NOMO-1 treated with DMSO at 0.1 percent for 48 hours (cell line): Measurements from ENCODE around the gene ACHE.
A peak's percentile ranks its signal among the peaks of the same experiment; 100 is the strongest.

Experiments
- DNase-seq: peaks from one replicate; lab custom pipeline; 2025; ENCODE audit not compliant: unreplicated experiment; lab: John Stamatoyannopoulos, UW

The ACHE gene

DNA sequence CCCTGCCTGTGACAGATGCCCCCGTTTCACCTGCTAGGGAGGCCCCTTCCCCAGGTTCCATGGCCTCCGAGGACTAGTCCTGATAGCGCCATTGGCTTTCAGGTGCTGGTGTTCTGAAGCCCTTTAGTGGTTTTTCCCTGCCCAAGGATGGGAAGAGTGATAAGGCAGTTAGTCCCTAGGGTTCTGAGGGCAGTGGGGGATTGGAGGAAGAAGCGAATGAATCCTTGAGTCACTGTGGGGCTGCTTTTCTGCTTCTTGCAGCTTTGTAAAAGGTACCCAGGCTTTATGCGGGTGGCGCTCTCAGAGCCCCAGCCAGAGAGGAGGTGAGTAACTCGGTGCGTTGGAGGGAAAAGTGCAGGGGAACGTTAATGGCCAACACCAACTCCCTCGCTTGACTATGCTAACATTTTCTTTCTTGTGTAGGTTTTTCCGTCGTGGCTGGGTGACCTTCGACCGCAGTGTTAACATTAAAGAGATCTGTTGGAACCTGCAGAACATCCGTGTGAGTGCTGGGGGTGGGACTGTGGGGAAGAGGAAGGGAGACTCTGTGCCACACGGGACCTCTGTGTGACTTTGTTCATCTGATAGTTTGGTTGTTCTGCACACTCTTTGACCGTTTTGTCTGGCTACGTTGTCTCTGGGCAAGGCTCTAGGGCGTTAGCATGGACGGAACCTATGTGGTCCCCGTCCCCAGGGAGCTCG lies 10.1 kb downstream of the ACHE start:
- no peak for DNase-seq

DNA sequence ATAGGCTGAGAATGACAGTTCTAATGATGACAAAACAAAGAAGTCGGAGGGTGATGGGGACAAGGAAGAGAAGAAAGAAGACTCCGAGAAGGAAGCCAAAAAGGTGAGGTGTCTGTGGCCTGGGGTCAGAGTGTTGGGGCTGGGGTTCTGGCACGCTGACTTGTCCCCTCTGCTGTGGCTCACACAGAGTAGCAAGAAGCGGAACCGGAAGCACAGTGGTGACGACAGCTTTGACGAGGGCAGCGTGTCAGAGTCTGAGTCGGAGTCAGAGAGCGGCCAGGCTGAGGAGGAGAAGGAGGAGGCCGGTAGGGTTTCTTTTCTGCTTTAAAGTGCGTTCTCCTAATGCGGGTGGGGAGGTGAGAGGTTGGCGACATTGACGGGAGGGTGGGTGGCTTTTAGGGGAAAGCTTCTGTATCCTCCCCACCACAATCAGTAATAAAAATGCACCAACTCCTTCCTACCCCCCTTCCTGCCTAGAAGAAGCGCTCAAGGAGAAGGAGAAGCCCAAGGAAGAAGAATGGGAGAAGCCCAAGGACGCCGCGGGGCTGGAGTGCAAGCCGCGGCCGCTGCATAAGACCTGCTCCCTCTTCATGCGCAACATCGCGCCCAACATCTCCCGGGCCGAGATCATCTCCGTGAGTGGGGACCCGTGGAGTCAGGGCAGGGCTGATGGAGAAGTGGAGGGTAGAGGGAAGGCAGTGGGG lies 10.8 kb downstream of the ACHE start:
- peak; percentile 69 for DNase-seq

DNA sequence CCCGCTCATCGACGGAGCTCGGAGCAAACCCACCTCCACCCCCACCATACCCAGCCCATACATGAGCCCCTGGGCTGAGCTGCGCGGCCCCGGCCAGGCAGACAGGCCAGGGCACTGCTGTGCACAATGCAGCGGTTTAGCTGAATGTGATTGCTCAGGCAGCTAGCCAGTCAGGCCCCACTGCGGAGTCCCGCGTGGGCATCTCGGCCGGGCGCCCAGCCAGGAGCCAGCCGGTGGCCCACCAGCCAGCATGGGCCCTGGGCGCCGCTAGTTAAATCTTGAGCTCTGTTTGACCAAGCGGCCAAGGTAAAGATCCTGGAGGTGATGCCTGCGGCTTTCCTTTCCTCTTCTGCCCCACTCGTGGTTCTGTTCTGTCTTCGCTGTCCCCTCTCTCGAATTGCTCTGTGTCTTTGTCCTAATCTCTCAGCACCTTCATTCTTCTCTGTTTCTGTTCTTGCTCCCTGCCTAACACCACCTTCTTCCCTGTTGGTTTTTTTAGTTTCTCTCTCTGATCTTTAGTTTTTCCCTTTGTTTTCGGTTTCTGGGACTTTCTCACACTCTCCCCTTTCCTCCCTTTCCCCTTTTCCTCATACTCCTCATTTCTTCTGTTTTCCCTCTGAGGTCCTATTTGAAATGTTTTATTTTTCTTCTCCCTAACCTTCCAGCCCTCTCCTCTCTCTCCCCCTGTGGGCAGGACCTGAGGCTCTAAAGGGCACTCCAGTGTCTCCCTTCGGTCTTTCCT lies 12.7 kb downstream of the ACHE start:
- no peak for DNase-seq

DNA sequence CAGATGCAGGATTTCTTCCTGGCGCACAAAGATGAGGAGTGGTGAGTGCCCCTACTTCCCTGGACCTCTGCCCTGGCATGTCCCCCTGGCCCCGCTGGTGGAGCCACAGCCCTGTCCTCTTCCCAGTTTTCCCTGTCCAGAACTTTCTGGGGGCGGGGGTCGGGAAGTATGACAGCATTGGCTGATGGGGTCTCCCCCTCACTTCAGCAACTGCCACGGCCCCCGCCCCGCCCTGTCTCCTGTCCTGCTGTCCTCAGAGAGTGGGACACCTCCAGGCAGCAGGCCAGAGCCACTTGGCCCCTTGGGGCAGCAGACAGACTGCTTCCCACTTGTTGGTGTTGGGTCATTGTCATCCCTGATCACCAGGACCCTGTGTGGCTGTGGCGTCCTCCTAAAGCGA lies 13.5 kb downstream of the ACHE start:
- DNase-seq: no peak

DNA sequence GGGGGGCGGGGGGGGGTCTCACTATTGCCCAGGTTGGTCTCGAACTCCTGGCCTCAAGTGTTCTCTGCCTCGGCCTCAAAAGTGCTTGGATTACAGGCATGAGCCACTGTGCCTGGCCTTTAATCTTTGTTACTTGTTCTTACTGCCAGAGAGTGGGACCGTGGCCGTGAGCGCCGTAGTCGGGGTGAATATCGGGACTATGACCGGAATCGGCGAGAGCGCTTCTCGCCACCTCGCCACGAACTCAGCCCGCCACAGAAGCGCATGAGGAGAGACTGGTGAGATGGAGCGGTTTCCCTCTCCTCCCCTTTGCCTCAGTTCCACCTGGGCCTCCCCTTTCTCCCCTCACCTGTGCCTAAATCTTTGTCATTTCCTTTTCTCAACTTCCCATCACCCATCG lies 14.6 kb downstream of the ACHE start:
- DNase-seq: no peak

DNA sequence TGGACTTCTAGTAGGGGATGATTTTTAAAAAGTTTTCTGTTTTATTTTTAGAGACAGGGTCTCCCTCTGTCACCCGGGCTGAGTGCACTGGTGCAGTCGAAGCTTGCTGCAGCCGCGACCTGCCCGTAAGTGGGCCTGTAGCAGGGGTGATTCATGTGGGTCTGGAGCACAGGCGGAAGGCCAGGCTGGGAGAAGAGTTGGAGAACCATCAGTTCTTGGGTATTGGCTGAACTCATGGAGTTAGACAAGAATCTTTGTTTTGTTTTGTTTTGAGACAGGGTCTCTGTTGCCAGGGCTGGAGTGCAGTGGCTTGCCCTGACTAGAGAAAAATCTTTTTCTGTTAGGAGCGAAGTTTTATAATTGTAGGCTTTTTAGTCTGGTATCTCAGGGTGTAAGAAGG lies 15.0 kb downstream of the ACHE start:
- DNase-seq: no peak

DNA sequence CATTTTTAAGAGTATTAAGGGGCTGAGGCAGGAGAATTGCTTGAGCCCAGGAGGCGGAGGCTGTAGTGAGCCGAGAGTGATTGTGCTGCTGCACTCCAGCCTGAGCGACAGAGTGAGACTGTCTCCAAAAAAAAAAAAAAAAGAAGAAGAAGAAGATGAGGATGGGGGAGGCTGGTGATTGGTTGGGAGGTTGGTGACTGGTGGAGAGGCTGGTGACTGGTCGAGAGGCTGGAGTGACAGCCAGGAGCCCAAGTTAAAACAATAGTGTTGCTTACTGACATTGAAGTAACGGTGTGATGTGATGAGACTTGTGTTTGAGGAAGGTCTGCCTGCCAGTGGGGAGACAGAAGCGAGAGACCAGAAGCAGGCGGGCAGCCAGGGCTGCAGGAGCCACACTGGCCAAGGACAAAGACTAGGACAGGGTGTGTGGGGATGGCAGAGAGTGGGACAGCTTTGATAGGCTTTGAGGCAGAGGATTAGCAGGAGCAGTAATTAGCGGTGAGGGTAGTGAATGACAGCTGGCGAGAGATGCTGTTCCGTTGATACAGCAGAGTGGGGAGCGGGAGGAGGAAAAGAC lies 15.9 kb downstream of the ACHE start:
- no peak for DNase-seq

DNA sequence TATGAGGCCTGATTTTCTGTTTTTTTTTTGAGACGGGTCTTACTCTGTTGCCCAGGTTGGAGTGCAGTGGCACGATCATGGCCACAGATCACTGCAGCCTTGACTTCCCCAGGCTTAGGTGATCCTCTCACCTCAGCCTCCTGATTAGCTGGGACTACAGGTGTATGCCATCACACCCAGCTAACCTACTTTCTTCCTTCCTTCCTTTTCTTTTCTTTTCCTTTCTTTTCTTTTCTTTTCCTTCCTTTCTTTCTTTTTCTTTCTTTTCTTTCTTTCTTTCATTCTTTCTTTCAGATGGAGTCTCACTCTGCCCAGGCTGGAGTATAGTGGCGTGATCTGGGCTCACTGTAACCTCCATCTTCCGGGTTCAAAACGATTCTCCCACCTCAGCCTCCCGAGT lies 17.0 kb downstream of the ACHE start:
- no peak for DNase-seq

DNA sequence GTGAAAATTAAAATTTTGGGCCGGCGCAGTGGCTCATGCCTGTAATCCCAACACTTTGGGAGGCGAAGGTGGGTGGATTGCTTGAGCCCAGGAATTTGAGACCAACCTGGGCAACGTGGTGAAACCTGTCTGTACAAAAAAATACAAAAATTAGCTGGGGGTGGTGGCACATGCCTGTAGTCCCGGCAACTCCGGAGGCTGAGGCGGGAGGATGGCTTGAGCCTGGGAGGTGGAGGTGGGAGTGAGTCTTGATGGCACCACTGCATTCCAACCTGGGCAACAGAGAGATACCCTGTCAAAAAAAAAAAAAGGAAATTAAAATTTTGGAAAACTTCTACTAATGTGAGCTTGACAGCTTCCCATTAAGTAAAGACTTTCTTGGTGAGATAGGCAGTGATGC lies 17.7 kb downstream of the ACHE start:
- DNase-seq: no peak

DNA sequence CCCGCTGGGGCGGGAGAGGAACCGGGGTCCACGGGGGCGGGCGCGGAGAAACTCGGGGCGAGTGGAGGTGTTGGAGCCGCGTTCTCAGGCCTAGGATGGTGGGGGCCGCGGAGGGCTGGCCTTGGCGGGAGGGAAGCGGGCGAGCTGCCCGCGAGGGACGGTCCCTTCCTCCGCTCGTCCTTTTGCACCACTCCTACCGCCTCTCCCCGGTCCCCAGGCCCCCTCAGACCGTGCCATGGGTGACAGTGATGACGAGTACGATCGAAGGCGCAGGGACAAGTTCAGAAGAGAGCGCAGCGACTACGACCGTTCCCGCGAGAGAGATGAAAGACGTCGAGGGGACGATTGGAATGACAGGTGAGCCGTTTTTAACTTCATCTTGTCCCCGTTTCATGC lies 20.3 kb downstream of the ACHE start:
- peak; percentile 33 for DNase-seq

DNA sequence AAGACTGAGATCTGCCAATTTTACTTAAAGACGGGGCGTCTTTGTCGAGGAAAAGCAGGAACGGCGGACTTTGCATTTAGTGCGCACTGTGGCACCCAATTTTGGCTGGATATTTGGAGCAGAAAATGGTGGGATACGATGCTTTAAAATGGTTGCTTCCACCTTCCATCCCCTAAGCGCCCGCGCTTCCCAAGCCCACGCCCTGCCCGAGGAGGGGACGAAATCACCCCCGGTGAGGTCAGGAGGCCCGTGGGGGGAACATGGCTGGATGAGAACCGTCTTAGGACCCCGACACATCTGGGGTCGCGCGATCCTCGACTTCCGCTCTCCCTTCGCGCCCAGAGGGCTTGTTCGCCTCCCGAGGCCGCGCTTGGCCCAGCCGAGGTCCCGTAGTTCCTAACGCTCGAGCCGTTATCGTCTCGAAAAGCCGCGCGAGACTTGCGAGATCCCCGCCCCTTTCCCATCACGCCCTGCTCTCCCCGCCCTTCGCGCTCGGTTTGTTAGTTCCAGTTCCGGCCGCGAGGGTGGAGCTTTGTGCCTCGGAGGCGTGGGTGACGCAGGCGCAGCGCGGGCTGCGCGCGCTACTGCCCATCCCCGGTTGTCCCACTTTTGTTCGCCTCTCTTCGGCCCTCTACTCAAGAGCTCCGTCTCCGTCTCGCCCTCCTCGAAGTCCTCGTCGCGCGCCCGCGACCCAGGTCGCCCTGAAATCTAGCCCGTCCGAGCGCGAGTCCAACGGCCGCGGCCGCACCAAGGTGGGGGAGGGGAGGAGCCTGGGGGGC lies 20.9 kb downstream of the ACHE start, which contains the start of gene SRRT:
TSS of gene SRRT (plus strand) at position 527 of the 779 bp plus-strand sequence. CDS start 488 bp downstream, outside the sequence.
- peak; percentile 98 for DNase-seq

DNA sequence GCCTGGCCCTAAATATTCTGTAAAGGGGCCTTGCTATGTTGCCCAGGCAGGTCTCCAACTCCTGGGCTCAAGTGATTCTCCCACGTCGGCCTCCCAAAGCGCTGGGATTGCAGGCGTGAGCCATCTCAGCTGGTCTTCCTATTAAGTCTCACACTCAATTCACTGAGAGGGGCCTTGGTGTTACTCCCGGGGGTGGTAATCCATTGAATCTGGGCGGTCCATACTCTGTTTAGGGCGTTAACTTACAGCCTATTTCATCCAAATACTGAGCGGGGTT lies 21.4 kb downstream of the ACHE start:
- no peak for DNase-seq

DNA sequence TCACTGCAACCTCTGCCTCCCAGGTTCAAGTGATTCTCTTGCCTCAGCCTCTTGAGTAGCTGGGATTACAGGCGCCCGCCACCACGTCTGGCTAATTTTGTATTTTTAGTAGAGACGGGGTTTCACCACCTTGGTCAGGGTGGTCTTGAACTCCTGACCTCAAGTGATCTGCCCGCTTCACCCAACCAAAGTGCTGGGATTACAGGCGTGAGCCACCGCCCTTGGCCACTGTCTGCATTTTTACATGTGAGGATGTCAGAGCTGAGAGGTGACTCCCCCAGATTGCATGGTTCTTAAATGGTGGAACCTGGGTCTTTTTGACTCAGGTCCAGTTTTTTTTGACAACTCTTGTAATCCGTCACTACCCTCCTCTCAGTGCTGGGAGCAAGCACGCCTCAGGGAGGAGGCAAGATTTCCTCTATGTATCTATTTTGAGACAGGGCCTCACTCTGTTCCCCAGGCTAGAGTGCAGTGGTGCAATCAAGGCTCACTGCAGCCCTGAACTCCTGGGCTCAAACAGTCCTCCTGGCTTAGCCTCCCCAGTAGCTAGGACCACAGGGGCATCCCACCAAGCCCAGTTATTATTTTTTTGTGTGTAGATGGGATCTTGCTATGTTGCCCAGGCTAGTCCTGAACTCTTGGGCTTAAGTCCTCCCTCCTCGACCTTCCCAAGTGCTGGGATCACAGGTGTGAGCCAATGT lies 21.9 kb downstream of the ACHE start:
- DNase-seq: no peak

DNA sequence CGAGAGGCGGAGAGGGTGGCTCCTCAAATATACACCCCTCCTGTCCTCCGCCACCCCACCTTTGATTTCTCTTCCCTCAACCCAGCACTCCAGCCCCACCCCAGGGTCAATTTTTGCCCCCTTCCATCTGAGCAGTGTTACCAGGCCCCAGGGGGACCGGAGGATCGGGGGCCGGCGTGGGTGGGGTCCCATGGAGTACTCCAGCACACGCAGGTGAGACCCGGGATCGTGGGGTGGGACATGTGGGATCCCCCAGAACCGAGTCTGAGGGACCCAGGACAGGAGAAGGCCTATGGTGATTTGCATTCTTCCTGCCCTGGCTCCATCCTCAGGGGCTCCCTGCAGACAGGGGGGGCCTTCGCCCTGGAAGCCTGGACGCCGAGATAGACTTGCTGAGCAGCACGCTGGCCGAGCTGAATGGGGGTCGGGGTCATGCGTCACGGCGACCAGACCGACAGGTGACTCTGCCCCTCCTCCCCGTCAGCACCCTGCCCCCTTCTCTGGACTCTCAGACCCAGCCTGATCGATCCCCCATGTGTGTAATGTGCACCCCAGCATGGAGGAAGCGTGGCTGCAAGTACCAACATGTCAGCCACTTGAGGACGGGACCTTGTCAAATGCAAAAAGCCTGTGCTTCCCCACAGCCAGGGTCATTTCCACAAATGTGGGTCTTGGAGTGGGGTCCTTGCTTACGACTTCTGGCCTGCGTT lies 27.8 kb downstream of the ACHE start:
- DNase-seq: no peak

DNA sequence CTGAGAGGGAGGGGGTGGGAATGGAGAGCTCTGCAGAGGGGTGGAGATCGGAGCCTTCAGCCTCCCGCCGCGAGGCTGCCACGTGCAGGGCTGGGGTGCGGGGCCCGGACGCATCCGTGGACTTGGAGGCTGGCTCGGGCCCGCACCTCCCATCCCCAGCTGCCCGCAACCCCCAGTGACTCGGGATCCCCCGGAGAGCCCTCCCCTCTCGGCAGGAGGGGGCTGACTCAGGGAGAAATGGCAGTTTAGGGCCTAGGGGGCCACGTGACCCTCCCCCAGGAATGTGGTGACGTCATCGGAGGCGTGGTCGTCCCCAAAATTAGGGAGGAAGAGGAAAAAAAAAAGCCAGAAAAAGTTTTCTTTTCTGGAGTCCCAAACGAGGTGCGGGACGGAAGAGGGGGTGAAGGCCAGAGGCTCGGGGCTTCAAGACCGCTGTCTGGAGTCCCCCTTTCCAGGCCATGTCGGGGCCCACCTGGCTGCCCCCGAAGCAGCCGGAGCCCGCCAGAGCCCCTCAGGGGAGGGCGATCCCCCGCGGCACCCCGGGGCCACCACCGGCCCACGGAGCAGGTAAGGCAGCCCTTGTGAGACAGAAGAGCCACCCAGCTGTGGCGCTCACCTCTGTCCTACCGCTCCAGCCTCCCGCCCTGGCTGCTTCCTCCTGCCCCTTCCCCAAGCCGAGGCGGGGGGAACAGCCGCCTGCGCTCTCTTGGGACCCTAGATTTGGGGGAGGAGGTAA lies 28.5 kb downstream of the ACHE start, which contains the start of gene TRIP6:
TSS of gene TRIP6 (plus strand) at position 348 of the 736 bp plus-strand sequence. CDS start at position 459, 111 bp downstream.
- DNase-seq: no peak

DNA sequence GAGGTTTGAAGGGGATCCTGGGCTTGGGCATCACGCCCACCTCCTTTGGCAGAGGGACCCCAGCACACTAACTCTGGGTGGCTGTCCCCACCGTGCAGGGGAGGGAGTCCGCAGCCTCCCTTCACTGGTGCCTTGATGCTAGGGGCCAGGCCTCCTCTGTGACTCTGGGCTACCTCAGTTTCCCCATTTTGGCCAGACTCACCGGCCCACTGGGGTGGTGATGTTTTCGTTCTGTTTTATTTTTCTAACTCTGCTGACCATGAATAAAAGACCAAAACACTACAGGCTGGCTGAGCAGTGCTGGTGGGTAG lies 29.0 kb downstream of the ACHE start:
- DNase-seq: no peak

DNA sequence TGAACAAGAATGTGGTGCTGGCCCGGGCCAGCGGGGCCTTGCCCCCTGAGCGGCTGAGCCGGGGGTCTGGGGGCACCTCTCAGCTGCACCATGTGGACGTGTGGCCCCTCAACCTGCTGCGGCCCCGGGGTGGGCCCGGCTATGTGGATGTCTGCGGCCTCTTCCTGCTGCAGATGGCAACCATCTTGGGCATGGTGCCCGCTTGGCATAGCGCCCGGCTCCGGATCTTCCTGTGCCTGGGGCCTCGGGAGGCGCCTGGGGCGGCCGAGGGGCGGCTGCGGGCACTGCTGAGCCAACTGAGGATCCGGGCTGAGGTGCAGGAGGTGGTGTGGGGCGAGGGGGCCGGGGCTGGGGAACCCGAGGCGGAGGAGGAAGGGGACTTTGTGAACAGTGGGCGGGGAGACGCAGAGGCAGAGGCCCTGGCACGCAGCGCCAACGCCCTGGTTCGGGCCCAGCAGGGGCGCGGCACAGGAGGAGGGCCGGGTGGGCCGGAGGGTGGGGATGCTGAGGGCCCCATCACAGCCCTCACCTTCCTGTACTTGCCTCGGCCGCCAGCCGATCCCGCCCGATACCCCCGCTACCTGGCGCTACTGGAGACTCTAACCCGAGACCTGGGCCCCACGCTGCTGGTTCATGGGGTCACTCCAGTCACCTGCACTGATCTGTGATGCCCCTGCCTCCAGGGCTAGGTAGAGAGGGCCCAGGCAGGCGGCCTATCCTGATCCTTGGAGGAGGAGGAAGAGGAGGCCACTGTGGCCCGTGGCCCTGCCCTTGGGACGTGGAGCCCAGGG lies 29.6 kb downstream of the ACHE start:
- DNase-seq: no peak

DNA sequence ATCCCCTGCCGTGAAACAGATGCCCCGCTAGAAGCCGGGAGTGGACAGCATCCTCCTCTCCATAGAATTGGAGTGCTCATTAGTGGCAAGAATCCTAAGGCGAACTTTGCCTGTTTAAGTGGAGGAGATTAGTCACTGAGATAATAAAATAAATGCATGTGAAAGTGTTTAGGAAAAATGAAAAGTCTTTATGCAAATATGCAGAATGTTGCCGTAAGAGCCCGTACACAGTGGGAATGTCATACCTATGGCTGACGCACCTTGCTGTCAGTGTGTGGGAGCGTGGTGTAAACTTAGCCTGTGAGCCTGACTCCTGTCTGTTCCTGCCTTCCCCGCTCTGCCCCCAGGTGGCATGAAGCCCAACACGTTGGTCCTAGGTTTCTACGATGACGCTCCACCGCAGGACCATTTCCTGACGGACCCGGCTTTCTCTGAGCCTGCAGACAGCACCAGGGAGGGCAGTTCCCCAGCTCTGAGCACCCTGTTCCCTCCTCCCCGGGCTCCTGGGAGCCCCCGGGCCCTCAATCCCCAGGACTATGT lies 30.2 kb downstream of the ACHE start:
- no peak for DNase-seq
